Myocyte (in vitro differentiated cells): Measurements from ENCODE around the gene AKAP1. TPM values are rescaled to one million over a fixed set of nuclear protein-coding genes. Genes with fewer than 3 reads are reported as not detected.

Source experiments
- DNase-seq: peaks from one replicate; pipeline ENCODE4 v3.0.0-alpha.2; 2012; ENCODE audit warnings: low read depth
- total RNA-seq: library from RNA; depleted of rRNA; stranded (reverse); fragments of >200 nt; gene quantifications from 2 replicates; pipeline ENCODE4 v1.2.3, GENCODE V29; 2014

The AKAP1 gene
- total RNA-seq, 1 donor from 2014 or later: 47.4 TPM

GRCh38 chr17:57158795-57159194, 73.7 kb downstream of the AKAP1 start:
- no peak for DNase-seq

GRCh38 chr17:57160624-57161023, 75.6 kb downstream of the AKAP1 start:
- no peak for DNase-seq

- DNase-seq: no peak
Measured at GRCh38 chr17:57164814-57165213, 79.8 kb downstream of the AKAP1 start.

GRCh38 chr17:57165754-57166153, 80.7 kb downstream of the AKAP1 start:
- no peak for DNase-seq

GRCh38 chr17:57166803-57167202, 81.8 kb downstream of the AKAP1 start:
- DNase-seq: no peak

GRCh38 chr17:57168695-57169094, 83.6 kb downstream of the AKAP1 start:
- DNase-seq: no peak

GRCh38 chr17:57170866-57171265, 85.8 kb downstream of the AKAP1 start:
- peak; percentile 41 for DNase-seq

Other genes with a start within 250 kb of the AKAP1 start
- 12.5 and 19.9 TPM in 2 replicates for gene TRIM25, start 171.2 kb upstream of the AKAP1 start, total RNA-seq
- 16.7 and 18.8 TPM in 2 replicates for gene COIL, start 124.2 kb upstream of the AKAP1 start, total RNA-seq
- 59.6 and 71.6 TPM in 2 replicates for gene SCPEP1, start 107.1 kb upstream of the AKAP1 start, total RNA-seq
- gene MSI2, start 171.3 kb downstream of the AKAP1 start, total RNA-seq: 115 and 126 TPM in 2 replicates